GM21825 (cell line): ENCODE measurements around the gene DBH.

Experiments
- ATAC-seq: cut with Tn5 transposase; IDR thresholded peaks from one replicate; pipeline ENCODE4 v1.9.1; 2021; ENCODE audit warnings: mild to moderate bottlenecking, moderate library complexity; ENCODE audit not compliant: unreplicated experiment

The DBH gene

GRCh38 chr9:133641861-133642595 lies 5.9 kb downstream of the DBH start:
- no peak for ATAC-seq

GRCh38 chr9:133642708-133643361 lies 6.7 kb downstream of the DBH start:
- ATAC-seq: no peak

- ATAC-seq: no peak
Measured at GRCh38 chr9:133643362-133643755, 7.2 kb downstream of the DBH start.

- no peak for ATAC-seq
Measured at GRCh38 chr9:133643978-133644760, 8.0 kb downstream of the DBH start.

GRCh38 chr9:133645021-133645765 lies 9.0 kb downstream of the DBH start:
- ATAC-seq: no peak

GRCh38 chr9:133647148-133647547 lies 11.0 kb downstream of the DBH start:
- no peak for ATAC-seq

GRCh38 chr9:133647765-133648469 lies 11.8 kb downstream of the DBH start:
- no peak for ATAC-seq

- no peak for ATAC-seq
Measured at GRCh38 chr9:133649194-133649593, 13.0 kb downstream of the DBH start.

GRCh38 chr9:133650026-133650425 lies 13.9 kb downstream of the DBH start:
- ATAC-seq: no peak

- no peak for ATAC-seq
Measured at GRCh38 chr9:133653638-133654037, 17.5 kb downstream of the DBH start.

- ATAC-seq: no peak
Measured at GRCh38 chr9:133654736-133655657, 18.8 kb downstream of the DBH start.

- ATAC-seq: no peak
Measured at GRCh38 chr9:133655701-133656100, 19.5 kb downstream of the DBH start.

GRCh38 chr9:133656211-133657119 lies 20.3 kb downstream of the DBH start:
- no peak for ATAC-seq

GRCh38 chr9:133657120-133657661 lies 21.0 kb downstream of the DBH start:
- ATAC-seq: no peak

GRCh38 chr9:133658442-133659431 lies 22.6 kb downstream of the DBH start:
- no peak for ATAC-seq

- no peak for ATAC-seq
Measured at GRCh38 chr9:133659516-133659915, 23.4 kb downstream of the DBH start.
